Endometrial microvascular endothelial cells (primary cell): Measurements from ENCODE around the gene CREB3. TPM values are rescaled to one million over a fixed set of nuclear protein-coding genes. Genes with fewer than 3 reads are reported as not detected.

ENCODE experiments used
- in situ Hi-C: cut with HindIII; loops from 2 replicates; pipeline ENCODE4 v1.10.0; 2017; ENCODE audit warnings: low sequenced_read_pairs, low pct_unique_long_range_greater_than_20kb; ENCODE audit errors: inconsistent ontology term
- total RNA-seq: library from RNA; depleted of rRNA; stranded (reverse); fragments of >200 nt; gene quantifications from one replicate; pipeline ENCODE4 v1.2.3, GENCODE V29; 2015; ENCODE audit errors: inconsistent ontology term

Gene CREB3
- total RNA-seq, 1 donor from 2014 or later, result 64.9 TPM

DNA sequence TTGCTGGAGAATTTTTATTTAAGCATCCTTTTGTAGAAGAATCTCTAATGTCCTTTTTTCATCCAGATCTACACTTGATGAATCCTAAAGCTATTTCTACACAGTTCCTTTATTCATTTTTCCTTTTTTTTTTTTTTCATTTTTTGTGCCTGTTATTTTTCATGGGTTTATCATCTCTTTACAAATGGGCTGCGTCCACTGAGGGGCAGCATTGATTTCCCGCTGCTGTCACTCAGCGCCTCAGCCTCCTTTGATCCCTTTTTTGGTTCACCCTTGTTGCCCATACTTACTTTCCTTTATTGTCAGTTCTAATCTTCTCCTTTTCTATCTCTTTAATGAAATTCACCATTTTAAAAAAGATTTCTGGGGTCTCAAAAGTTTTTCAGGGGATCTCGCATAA, 27.3 kb downstream of the CREB3 start:
- in situ Hi-C loops, result no loop called here

DNA sequence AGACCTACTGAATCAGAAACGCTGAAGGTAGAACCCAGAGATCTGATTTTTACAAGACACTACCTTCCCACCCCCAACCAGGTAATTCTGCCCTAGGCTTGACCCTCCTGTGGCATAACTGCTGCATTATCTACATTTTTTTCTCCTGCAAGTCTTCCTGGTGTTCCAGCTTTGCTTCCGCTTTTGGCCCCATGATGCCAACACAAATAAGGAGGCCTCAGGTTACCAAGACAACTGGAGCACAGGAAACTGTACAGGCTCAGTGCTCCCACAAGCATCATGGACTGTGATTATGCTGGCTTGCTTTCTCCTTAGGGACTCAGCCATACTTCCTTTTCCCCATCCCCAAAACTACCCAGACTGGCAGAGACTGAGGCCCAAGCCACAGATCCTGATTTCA, 28.2 kb downstream of the CREB3 start:
- in situ Hi-C loops, result no loop called here

DNA sequence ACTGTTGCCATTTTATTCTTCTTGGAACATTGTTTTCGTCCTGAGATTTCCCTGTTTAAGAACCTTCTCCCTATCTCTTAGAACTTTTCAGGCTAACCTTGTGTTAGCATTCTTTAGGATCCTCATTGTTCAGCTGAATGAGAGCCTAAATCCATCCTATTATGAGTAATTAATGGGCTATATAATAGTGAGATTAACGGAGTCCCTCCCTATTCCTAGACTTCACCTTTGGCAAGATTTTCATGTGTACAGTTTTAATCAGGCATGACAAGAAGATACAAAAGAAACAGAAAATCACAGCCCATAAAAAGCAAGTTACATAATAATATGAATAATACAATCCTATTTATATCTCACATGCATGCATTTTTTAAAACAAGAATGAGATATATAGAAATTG, 30.7 kb downstream of the CREB3 start:
- in situ Hi-C loops, result no loop called here

DNA sequence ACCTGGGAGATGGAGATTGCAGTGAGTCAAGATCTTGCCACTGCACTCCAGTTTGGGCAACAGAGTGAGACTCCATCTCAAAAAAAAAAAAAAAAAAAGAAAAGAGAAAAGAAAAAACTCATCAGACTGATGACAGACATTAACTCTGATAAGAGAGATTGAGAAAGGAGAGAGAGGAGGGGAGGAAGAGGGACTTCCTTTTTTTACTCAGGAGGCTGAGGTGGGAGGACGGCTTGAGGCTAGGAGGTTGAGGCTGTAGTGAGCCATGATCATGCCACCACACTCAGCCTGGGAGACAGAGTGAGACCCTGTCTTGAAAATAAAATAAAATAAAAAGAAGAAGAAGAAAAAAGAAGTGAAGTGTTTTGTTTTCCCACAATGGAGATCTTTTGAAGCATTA, 31.3 kb downstream of the CREB3 start:
- in situ Hi-C loops, result no loop called here

DNA sequence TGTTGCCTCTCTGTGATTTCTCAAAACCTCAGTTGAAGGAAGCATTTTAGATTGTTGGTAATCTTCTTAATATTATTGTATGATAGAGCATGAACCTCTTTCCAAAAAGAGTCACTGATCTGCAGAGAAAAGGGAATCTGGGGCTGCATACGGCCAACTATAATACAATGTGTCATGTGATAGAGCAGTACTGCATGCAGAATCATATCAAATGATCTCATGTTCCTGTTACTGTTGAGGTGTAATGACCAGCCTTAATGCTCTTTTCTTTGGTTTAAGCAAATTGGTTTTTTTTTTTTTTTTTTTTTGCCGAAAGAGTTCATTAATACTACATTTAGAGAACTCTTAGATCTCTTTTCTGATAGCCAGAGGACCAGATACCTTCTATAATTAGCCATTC, 34.5 kb downstream of the CREB3 start:
- in situ Hi-C loops, result no loop called here

DNA sequence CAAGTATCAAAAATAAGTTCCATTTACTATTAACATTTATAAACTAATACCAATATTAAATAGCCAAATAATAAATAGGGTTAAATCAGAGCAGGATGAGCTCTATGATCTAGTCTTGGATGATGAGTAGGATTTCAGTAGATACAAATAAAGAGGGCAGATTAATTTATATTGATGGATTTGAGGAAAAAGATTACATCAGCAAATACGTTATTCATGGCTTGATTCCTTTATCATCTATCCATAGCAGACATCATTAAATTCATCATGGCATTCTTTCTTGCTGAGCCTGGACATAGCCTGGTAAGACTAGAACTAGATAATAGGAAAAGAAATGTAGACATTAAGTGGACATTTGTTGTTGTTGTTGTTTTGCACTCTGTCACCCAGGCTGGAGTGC, 35.0 kb downstream of the CREB3 start:
- in situ Hi-C loops, result no loop called here

DNA sequence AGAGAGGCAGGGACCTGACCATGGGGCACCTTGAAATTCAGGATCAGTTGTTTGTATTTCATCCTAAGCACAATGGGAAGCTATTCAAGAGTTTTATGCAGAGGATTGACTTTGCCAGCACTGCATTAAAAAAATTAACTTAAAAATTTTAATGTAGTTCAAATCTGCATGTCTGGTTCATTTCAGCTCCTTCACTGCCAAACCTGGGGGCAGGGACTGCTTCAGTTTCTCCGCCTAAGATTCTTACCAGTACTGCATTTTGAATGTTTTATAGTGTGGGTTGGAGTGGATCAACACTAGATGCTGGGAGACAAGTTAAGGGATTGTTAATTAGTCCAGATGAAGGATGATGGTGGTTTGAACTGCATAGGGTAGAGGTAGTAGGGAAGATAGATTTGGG, 37.3 kb downstream of the CREB3 start:
- in situ Hi-C loops, result no loop called here

DNA sequence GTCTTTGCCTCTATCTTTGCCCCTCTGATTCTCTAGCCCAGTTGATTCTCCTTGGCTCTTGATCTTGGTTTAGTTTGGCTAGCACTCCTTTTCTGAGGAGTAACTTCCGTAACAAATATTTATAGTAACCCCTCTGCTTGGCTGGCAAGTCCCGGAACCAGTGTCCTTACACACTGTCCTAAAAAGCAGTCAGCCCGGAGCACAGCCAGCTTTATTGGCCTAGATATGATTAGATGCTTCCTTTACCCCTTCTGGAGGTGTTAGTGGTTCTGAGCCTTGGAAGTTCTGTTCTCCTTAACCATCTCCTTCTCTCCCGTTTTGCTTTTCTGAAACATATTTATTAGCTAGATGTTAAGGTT, 38.6 kb downstream of the CREB3 start:
- in situ Hi-C loops, result no loop called here

DNA sequence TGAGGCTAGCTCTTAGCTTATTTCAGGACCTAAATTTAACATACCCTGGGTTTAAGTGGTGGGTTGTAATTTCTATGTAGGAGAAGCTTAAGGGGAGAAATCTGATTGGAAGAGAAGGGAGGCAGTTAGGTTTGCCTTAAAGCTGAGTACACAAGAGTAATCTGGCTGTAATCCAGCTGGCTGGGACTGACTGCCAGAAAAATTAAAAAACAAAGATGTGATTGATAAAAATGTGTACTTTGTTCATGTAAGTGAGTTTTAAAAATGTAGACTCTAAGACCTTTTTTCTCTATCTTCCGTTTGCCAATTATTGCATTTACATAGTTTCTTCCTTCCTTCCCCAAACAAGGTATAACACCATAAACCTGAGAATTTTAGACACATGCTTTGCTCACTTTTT, 39.1 kb downstream of the CREB3 start:
- in situ Hi-C loops, result no loop called here

DNA sequence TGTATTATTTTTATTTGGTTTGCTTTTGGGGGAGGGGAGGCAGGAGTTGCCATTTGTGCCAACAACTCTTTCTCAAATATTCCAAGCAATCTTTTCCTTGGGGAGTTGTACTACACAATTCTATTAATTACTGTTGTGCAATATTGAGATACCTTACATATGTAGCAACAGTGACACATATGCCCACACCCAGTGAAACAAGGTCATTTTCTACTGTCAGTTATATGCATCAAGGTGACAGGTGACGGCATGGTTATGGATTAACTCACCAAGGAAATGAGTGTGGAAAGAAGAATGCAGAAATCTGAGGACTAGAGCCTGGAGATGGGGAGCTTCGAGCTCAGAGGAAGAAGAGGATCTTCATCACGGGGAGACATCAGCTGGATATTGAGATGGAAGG, 39.5 kb downstream of the CREB3 start:
- in situ Hi-C loops, result no loop called here

DNA sequence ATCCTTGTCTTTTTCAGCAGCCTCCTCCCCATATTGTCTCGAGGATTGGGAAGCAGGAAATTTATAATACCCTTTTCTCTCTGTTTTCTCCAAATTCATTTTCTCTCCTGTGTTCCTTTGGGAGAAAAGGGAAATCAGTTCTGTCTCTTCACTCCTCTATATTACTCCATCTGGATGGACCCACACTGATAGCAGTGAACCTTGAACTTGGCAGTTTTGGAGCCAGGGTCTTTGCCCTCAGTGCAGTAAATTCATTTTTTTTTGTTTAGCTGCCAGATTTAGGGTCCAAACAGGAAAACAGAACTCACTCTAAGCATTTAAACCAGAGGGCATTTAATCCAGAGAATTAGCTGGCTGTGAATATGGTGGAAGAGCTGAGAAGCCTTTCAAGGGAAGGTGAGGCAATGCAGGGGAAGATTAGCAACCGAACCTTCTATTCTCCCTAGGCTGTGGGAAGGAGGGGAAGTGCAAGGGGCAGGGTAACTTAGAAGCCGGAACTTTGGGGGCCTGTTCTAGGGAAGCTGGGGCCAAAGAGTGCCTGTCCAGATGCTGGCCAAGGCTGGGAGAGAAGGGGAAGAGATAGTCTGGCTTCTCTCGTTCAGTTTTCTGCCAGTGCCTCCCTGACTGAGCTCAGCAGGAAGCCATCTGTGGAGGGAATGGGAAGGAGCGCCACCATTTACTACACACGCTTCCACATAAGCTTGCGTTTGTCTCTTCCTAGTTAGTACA, 42.6 kb downstream of the CREB3 start:
- in situ Hi-C loops, result no loop called here

DNA sequence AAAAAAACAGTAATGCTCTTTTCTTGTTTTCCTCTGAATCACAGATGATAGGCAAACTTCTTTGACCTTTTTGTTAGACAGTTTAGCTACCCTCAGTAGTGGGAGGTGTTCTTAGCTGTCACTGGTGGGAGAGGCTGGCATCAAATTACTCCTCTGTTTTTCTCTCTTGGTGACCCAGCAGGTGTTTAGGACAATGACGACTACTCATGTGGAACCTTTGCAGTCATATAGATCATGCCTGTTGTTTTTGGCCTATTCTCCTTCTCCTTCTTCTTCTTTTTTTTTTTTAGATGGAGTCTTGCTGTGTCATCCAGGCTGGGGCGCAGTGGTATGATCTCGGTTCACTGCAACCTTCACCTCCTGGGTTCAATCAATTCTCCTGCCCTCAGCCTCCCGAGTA, 43.6 kb downstream of the CREB3 start:
- in situ Hi-C loops, result no loop called here

DNA sequence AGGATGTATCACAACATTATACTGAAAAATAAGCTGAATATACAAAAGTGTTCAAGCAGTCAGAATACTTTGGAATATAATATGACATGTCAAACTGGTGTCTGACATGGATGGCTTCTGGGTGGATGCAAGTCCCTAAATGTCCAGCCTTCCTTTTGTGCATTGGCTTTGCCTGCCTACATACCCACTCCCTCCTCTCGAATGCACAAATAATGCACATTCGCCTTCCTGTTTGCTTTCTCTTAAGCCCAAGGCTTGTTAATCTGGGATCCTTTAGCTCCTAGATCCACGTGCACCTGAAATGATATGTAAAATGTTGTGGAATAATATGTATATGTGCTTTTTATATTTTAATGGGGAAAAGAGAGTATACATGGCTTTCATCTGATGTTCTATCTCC, 46.0 kb downstream of the CREB3 start:
- in situ Hi-C loops, result no loop called here

DNA sequence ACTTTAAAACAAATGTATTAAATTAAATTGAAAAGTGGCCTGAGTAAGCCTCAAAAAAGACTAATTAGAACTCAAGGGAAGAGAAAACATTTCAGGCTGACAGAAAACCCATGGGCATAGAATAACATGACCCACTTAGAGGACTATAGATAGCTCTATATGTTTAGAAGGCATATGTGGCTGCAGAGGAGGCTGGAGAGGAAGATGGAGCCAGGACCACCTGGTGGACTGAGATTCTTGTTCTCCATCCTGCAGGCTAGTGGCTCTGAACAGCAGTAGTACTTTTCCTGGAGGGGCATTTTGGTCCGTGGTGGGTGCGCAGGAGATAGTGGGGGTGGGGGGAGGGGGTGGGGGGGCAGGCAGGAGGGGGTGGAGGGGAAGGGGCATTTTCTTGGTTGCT, 48.6 kb downstream of the CREB3 start:
- in situ Hi-C loops, result no loop called here

DNA sequence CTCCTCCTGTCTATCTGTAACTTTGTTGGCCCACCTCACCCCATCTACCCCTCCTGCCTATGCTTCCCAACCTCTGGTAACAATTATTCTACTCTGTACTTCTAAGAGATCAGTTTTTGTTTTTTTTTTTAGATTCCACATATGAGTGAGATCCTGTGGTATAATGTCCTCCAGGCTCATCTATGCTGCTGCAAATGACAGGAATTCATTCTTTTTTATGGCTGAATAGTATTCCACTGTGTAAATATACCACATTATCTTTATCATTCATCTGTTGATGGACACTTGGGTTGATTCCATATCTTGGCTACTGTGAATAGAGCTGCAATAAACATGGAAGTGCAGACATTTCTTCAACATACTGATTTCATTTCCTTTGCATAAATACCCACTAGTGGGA, 51.0 kb downstream of the CREB3 start:
- in situ Hi-C loops, result no loop called here

Other genes with a start within 250 kb of the CREB3 start
- 35.9 TPM for gene RUSC2, start 242.6 kb upstream of the CREB3 start, total RNA-seq
- 12.9 TPM for gene TESK1, start 127.4 kb upstream of the CREB3 start, total RNA-seq
- gene CD72, start 114.3 kb upstream of the CREB3 start, total RNA-seq, result not detected
- not detected for gene SIT1, start 81.7 kb upstream of the CREB3 start, total RNA-seq
- 269 TPM for gene RMRP, start 74.6 kb upstream of the CREB3 start, total RNA-seq
- gene CCDC107, start 74.4 kb upstream of the CREB3 start, total RNA-seq, result 5.0 TPM
- 2.8 TPM for gene ARHGEF39, start 67.5 kb upstream of the CREB3 start, total RNA-seq
- not detected for gene CA9, start 58.7 kb upstream of the CREB3 start, total RNA-seq
- 99.1 TPM for gene TPM2, start 42.7 kb upstream of the CREB3 start, total RNA-seq
- gene TLN1, start 471 bp upstream of the CREB3 start, total RNA-seq, result 358 TPM
- gene GBA2, start 16.6 kb downstream of the CREB3 start, total RNA-seq, result 51.3 TPM
- 17.2 TPM for gene RGP1, start 16.6 kb downstream of the CREB3 start, total RNA-seq
- 5.3 TPM for gene MSMP, start 21.6 kb downstream of the CREB3 start, total RNA-seq
- gene NPR2, start 58.9 kb downstream of the CREB3 start, total RNA-seq, result 18.3 TPM
- gene SPAG8, start 79.6 kb downstream of the CREB3 start, total RNA-seq, result not detected
- 53.3 TPM for gene HINT2, start 82.4 kb downstream of the CREB3 start, total RNA-seq
- not detected for gene FAM221B, start 96.1 kb downstream of the CREB3 start, total RNA-seq
- gene TMEM8B, start 96.6 kb downstream of the CREB3 start, total RNA-seq, result 0.09 TPM
- not detected for gene OR13J1, start 137.7 kb downstream of the CREB3 start, total RNA-seq
- 0.19 TPM for gene HRCT1, start 173.5 kb downstream of the CREB3 start, total RNA-seq
- gene SPAAR, start 176.8 kb downstream of the CREB3 start, total RNA-seq, result 34.1 TPM
- gene OR2S2, start 225.5 kb downstream of the CREB3 start, total RNA-seq, result not detected